ENCODE measurements around the gene RIOK1.

- no peak for TF ChIP-seq CTCF (IDR thresholded peaks at IDR 0.05)
- no peak for TF ChIP-seq POLR2A (IDR thresholded peaks at IDR 0.05)
These were observed 36.2 kb downstream of the RIOK1 start for GRCh38 chr6:7425808-7426190.
